ENCODE measurements around the gene KIF4B.
"Not testable (repeated sequence)": the region's sequence is repeated elsewhere in the genome, so short reads cannot be mapped to it uniquely, and the experiment has no call there.

Gene KIF4B

DNA sequence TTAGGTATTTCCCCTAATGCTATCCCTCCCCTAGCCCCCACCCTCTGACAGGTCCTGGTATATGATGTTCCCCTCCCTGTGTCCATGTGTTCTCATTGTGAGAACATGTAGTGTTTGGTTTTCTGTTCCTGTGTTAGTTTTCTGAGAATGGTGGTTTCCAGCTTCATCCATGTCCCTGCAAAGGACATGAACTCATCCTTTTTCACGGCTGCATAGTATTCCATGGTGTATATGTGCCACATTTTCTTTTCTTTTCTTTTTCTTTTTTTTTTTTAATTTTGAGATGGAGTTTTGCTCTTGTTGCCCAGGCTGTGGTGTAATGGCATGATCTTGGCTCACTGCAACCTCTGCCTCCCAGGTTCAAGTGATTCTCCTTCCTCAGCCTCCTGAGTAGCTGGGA lies 7.3 kb upstream of the KIF4B start:
- not testable (repeated sequence) for DNase-seq

DNA sequence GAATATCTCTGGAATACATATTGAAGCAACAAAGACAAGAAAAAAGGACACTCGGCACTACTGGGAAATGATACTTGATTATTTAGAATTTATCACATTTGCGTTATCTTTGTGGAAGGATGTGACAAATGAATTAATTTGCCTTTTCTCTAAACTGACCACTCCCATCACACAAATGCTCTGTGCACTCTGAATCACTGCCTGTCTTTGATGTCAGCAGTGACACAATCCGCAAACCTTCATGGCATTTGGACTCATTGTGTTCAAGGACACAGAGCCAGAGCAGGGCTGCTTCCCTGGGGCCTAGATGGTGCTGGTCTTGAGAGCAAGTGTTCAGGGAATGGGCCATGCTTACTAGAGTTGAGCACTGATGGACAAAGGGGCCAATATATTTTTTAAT lies 4.9 kb upstream of the KIF4B start:
- no peak for DNase-seq

DNA sequence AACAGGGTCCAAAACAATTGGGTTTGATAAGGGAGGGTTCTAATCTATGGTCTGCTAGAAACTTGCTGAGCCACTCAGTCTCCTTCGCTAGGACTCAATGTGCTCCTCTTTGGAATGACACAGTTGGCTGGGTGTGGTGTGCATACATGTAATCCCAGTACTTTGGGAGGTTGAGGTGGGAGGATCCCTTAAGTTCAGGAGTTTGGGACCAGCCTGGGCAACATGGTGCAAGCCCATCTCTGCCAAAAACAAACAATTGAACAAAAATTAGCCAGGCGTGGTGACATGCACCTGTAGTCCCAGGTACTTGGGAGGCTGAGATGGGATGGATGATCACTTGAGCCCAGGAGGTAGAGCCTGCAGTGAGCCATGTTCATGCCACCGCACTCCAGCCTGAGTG lies 2.7 kb upstream of the KIF4B start:
- no peak for DNase-seq

DNA sequence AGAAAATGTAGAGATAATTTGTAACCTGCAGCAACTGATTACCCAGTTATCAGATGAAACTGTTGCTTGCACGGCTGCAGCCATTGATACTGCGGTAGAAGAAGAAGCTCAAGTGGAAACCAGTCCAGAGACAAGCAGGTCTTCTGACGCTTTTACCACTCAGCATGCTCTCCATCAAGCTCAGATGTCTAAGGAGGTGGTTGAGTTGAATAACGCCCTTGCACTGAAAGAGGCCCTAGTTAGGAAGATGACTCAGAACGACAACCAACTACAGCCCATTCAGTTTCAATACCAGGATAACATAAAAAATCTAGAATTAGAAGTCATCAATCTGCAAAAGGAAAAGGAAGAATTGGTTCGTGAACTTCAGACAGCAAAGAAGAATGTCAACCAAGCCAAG lies 1.7 kb downstream of the KIF4B start:
- DNase-seq: no peak

DNA sequence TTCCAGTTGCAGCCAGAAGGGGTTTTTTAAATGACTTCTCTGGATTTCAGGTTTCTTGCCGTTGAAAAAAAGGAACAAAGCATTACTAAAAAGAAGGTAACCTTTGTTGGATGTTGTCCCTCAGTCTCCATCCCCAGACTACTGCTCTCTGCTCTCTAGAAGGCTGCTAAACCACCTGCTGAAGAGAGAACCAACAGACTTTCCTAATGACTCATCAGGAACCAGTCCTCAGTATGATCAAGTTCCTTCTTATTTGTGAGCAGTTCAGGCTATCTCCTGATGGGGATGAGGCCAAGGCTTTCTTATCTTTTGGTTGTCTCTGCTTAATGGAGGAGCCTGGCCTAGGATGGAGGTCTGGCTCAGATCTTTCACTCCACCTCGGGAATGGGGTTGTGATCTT lies 4.1 kb downstream of the KIF4B start:
- DNase-seq: no peak

DNA sequence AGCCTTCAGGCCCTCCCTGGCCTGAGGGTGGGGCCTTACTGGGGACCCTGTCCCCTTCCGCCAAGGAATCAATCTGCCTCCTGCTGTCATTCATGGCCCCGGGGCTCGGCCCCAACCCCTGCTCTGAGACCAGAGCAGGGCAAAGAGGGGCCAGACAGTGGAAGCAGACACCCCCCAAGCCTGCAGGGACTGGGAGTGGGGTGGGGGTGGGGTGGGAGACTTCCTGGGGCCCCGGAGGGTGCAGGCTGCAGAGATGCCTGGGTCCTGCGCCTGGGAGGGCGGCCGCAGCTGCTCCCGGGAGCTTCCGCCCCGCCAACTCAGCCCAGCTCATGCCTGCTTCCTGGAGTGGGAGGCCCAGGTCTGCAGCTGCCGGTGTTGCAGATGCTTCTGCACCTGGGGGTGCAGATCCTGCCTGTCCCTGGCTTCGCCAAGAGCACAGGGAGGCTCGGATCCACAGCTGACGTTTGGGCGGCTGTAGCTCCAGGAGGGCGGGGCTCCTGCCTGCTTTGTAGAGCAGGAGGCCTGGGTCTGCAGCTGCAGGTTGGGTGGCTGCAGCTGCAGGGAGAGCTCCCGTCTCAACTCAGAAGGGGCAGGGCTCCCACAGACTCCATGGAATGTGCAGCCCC lies 6.2 kb downstream of the KIF4B start:
- DNase-seq: peak; percentile 15

DNA sequence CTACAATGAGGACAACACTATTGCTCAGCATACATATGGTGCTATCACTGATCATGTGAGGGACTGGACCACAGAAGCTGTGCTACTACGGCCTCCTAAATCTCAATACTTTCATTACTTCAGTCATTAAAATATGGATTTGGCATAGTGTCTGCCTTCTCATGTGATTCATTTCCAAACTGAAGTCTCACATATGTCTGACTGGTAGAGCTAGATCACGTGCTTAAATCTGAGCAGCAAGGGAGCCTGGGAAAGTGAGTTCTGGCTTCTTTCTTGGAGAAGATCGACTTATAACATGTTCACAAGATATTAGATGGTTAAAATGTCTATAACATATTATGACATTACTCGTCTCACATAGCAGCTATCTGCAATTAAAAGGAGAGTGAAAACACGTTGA lies 8.3 kb downstream of the KIF4B start:
- DNase-seq: no peak

DNA sequence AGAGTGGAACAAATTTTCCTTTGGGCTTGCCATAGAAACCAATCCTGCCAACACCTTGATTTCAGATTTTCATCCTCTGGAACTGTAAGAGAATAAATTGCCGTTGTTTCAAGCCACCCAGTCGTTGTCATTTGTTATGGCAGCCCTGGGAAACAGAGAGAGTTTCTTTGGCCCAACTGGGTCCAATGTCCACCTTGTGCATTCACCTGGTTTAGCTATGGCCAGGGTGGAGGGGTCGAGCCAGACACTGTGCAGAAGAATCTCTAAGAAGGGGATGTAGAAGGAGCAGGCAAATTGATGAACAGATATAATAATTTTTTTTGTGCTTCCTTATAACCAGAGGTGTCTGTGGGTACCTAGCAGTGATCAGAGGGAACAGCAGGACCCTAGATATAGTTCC lies 9.8 kb downstream of the KIF4B start:
- no peak for DNase-seq

DNA sequence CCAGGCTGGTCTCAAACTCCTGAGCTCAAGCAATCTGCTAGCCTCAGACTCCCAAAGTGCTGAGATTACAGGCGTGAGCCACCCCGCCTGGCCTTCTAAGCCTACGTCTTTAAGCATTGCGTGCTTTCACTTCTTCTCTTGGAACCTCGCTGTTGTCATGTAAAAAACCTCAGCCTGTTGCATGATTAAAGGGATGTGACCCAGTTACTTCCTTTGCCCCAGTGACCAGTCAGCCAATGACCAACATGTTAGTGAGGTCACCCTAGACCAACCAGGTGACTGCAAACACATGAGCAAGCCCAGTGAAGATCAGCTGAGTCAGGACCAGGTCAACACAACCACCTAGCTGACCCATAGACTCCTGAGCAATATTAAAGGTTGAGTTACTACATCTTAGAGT lies 10.5 kb downstream of the KIF4B start:
- DNase-seq: no peak

DNA sequence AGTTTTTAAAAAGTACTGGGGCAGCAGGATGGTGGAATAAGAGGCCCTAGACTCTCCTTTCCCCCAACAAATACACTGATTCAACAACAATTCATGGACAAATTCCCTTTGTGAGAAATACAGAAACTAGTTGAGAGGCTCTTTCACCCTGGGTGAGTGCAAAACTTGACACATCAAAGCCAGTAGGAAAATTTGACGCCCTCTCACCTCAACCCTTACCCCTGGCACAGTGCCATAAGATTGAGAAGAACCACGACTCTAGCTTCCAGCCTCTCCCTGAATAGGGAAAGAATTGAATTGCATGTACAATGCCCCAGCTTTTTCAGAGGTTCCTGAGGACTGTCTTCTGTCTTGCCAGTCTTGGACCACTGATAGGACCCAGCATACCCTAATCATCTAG lies 12.3 kb downstream of the KIF4B start:
- no peak for DNase-seq

DNA sequence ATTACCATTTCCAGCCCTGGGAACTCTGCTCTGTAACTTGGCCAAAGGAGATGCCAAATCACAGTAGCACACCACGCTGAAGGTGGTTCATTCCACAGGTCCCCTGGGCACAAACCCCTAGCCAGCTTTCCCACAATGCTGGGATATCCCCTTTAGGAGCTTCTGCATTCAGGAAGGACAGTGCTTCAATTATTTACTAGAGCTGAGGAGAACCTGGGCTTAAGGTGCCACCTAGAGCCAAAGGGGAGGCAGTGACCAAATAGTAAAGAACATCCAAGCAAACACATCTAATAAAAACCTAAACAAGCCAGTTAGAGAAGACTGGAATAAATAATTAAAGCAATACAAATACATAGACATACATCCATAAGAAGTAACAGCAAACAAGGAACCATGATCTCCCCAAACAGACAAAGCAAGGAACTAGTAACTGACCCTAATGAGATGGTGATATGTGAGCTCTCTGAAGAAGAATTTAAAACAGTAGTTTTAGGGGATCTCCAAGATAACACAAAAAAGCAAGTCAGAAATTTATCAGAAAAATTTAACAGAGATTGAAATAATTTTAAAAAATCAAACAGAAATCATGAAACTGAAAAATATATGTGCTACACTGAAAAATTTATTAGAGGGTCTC lies 14.6 kb downstream of the KIF4B start:
- DNase-seq: no peak

DNA sequence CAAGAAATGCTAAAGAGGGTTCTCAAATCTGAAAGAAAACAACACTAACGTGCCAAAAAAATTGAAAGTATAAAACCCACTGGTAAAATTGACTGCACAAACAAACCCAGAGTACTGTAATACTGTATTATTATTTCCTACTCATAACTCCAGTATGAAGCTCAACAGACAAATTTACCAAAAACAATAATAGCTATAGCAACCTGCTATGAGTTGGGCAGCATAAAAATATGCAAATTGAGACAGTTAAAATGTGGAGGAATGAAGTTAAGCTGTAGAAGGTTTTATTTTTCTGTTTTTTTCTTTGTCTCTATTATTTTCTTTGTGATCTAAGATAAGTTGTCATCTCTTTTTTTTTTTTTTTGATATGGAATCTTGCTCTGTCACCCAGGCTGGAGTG lies 15.7 kb downstream of the KIF4B start:
- no peak for DNase-seq

DNA sequence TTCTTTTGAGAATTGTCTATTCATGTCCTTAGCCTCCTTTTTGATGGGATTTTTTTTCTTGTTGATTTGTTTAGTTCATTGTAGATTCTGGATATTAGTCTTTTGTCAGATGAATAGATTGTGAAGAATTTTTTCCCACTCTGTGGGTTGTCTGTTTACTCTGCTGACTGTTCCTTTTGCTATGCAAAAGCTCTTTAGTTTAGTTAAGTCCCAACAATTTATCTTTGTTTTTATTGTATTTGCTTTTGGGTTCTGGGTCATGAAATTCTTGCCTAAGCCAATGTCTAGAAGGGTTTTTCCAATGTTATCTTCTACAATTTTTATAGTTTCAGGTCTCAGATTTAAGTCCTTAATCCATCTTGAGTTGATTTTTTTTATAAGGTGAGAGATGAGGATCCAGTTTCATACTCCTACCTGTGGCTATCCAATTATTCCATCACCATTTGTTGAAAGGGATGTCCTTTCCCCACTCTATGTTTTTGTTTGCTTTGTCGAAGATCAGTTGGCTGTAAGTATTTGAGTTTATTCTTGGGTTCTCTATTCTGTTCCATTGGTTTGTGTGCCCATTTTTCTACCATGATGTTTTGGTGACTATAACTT lies 20.7 kb downstream of the KIF4B start:
- not testable (repeated sequence) for DNase-seq

DNA sequence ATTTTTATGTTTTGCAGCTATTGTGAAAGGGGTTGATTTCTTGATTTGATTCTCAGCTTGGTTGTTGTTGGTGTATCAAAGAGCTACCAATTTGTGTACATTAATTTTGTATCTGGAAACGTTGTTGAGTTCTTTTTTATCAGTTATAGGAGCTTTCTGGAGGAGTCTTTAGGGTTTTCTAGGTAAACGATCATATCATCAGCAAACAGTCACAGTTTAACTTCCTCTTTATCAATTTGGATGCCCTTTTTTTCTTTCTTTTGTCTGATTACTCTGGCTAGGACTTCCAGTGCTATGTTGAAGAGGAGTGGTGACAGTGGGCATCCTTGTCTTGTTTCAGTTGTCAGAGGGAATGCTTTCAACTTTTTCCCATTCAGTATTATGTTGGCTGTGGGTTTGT lies 21.5 kb downstream of the KIF4B start:
- DNase-seq: not testable (repeated sequence)

DNA sequence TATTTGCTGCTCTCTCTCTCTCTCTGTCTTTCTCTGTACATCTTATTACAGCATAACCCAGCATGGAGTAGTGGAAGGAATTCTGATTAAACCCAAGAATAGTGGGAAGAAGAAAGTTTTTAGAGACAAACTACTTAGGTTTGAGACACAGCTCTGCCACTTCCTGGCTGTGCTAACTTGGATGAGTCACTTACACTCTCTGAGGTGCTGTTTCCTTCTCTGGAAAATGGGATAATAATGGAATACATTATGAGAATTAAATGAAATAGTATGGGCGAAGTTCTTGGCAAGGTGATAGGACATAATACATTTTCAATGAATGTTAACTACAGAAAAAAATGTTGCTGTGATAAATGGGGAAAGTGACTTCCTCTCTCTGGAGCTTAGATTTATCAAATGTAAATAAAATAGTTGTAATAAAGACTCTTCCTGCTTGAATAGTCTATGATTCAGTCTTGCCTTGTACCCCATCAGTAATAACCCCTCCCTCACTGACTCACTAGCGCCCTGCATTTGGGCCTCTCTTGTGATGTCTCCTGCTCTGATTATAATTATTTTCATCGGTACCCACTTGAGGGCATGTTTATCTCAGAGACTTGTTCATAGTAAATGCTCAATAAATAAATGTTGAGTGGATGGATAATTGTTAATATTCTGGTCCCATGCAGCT lies 27.6 kb downstream of the KIF4B start:
- DNase-seq: no peak

DNA sequence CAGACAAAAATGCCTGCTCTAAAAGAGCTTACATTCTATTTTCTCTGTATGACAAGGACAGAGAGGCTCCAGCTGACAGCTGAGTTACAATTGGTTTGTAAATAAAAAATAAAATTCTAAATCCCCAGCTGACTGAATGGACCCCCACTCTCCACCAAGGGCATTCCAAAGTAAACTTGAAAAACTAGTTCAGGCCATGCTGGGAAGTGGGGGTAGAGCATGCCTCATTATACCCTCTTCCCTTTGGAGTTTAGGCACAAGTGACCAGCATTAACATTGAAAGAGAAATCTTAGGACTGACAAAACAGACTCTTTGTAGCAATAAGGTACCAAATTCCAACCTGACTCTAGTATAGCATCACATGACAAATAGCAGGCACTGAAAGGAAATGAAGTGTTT lies 31.0 kb downstream of the KIF4B start:
- DNase-seq: no peak

DNA sequence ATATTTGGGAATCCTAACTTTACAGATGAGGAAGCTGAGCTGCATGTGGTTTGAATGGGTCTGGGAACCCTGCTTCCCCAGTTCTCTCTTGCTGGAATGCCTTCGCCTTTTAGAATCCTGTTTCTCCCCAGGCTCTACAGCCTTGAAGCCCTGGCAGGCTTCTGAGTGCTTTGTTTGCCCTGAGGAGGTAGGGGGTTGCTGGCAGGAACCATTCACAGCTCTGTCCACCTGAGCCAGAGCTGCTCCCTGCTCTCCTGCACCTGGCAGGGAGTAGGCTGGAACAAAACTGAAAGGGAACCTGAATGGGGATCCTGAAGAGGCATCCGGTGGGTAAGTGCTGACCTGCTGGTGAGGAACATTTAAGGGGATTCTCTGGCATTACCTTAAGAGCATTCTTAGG lies 33.0 kb downstream of the KIF4B start:
- no peak for DNase-seq

DNA sequence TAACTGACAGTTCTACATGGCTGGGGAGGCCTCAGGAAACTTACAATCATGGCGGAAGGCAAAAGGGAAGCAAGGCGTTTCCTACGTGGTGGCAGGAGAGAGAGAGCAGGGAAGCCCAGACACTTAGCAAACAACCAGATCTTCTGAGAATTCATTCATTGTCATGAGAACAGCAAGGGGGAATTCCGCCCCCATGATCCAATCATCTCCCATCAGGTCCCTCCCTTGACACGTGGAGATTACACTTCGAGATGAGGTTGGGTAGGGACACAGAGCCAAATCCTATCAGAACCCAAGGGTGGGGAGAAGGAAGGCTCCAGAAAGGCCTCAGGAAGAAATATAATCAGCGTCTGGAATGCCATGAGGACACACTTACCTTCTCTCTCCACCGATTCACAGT lies 34.3 kb downstream of the KIF4B start:
- no peak for DNase-seq

DNA sequence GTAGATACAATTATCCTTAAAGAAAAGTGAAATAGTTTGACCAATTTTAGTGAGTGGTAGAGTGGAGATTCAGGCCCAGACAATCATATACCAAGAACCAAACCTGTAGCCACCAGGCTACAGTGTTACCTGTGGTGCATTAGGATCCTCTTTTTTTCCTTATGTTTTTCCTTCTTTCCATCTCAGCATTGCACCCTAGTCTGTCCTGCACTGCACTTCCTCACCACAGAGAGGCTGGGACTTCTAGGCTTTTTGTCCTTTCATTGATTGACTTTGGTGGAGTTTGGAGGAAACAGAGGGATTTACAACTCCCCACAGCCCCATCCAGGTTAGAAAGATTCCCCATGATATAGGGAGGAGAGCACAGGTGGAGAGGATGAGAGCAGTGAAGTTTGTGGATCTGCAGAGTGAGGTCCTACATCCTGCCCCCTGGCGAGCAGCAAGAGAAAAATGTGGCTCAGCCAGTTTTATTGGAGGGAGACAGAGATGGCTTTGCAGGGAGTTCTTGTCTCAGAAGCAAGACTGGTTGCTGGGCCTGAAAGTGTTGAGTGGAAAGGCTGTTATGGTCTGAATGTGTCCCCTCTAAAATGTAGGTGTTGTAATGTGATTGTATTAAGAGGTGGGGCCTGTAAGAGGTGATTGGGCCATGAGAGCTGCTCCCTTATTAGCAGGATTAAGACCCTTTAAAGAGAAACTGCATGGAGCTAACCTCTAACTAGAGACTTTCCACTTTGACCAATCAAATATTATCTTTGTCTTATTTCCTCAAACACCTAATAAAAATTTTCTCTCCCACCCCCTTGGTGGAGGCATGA lies 36.2 kb downstream of the KIF4B start:
- no peak for DNase-seq

DNA sequence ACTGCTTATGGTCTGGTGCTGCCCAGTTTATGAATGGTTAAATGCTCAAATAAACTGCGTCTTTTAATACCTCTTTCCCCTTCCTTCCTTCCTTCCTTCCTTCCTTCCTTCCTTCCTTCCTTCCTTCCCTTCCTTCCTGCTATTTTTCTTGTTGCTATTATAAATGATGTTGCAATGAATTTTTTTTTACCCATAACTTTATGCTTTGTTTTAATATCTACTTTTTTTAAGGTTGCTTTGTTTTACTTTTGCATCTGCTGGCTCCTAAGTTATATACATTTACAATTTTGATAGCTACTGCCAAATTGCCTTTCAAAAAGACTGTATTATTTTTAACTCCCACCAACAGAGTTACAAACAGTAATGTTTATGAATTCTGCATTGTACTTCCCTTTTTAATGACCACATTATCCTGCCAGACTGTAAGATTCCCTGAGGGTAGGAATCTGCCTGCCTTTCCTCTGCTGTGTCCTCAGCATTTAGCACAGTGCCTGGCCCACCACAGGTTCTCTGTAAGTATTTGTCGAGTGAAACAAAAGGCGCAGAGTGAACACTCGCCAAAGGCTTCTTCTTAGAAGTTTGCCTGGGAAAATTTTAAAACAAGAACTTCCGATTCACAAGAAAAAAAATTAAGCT lies 36.9 kb downstream of the KIF4B start:
- DNase-seq: no peak

DNA sequence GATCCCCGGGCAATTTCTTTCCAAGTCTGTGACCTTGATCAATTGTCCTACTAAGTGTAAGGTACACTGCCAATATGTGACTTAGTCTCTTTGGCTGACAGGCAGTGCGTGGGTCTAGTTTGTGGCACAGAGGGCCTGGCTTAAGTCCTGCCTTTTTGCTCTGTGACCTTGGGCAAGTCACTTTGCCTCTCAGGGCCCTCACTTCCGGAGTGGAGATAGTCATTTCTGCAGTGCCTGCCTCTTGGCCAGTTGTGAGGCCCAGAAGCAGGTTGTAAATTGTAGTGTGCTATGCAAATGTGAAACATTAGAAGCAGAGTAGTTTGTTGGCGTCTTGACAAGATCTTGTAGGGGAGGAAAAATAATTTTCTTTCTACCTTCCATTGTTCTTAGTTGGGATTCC lies 39.0 kb downstream of the KIF4B start:
- no peak for DNase-seq

DNA sequence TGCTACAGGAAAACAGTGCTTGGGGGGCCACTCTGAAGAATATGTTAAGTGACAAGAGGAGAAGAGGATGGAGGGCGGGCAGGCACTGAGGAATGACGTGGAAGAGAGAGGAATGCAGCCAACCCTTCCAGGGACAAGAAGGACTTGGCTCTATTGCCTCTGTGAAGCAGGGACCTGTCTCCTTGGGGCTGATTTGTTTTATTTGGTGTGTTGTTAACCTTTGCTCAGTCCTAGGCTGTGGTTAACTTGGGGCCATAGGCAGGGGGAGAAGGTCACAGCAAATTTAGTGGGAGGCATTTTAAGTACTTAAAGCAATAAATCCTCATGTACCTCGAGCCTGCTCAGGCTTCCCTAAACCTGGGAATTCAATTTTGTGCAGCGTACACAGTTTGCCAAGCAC lies 39.9 kb downstream of the KIF4B start:
- DNase-seq: no peak
